GM19023 (cell line): Measurements from ENCODE around the gene DPP6.

Experiments
- ATAC-seq: cut with Tn5 transposase; IDR thresholded peaks from one replicate; pipeline ENCODE4 v1.9.1; 2021; ENCODE audit warnings: mild to moderate bottlenecking, moderate library complexity; ENCODE audit not compliant: unreplicated experiment

The DPP6 gene

DNA sequence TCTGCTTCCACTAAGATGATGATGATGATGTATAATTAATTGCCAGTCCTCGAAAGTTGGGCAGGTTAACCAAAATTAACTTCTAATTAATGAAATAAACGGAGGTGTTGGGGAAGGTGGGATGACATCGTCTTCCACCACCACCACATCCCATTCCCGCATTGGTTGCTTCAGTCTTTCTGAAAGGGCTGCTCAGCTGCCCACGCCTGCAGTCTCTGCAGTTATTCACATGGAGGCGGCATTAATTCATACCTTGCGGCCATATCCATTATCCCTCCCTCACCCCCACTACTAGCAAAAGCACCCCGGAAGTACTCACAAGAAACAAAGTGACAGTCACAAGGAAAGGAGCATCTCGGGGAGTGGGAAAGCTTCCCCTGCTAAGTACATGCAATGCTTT is 387.9 kb downstream of the DPP6 start:
- no peak for ATAC-seq

DNA sequence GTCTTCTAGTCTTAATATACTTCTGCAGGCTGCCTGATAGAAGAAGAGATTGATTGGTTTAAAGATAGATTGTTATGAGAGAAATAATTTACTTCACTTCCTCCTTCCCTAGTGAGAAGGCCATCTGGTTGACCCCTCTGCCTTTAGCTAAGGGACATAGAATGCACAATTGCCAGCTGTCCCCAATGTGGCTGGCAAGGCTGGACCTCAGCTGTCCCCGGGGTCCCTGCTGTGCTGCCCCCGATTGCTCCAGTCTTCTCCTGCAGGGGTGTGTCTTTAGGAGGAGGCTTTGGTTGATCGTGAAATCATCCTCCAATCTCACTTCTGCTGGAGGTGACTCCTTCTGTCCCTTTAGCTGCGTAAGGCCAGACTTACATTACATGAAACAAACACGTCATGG is 388.5 kb downstream of the DPP6 start:
- ATAC-seq = no peak

DNA sequence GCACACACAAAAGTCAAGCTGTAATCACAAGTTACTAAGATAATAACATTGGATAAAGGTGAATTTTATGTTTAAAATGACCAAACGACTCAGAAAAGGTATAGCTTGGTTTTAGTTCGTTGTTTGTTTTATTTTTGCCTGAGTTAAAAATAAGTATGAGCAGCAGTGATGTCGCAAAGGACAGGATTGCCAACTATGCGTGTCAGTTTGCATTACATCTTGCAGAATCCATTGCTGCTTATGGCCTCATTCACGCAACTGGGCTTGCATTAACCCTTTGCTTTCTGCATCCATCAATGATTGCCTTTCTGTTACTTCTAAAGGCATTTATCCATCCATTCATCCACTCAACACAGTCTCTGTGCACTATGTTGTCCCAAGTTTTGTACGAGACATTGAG is 389.6 kb downstream of the DPP6 start:
- ATAC-seq = no peak

DNA sequence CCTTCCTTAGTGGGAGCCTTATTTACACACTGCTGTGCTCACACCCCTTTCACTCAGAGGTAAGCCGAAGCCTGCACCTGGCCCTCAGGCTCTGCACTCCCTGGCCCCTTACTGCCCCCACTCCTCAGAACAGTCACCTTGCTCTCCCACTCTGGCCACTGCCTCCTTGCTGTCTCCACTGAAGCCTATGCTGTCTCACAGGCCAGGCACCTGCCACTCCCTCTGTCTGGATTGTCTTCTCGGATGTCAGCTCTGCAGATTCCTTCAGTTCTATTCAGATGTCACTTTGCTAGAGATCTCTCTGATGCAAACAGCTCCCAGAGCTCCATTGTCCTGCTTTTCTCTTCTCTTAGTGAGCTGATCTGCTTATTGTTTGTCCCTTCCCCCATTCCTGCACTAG is 390.7 kb downstream of the DPP6 start:
- no peak for ATAC-seq

DNA sequence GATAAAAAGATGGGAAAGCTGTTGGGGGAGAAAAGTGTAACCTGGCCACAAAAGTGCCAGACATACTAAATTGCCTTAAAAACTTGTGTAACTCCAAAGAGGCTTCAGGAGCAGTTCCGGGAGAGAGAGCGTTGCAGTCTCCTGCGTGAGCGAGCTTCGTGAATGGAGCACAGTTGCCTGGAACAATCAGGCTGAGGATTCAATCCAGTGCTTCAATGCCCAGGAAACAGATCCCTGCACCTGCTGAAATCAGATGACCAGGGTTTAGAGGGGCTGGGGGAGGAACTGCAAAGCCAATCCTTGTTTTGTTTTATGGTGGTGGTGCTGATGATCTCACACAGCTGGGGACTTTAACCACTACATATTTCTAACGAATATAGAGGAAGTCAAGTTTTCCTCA is 398.3 kb downstream of the DPP6 start:
- ATAC-seq = no peak

DNA sequence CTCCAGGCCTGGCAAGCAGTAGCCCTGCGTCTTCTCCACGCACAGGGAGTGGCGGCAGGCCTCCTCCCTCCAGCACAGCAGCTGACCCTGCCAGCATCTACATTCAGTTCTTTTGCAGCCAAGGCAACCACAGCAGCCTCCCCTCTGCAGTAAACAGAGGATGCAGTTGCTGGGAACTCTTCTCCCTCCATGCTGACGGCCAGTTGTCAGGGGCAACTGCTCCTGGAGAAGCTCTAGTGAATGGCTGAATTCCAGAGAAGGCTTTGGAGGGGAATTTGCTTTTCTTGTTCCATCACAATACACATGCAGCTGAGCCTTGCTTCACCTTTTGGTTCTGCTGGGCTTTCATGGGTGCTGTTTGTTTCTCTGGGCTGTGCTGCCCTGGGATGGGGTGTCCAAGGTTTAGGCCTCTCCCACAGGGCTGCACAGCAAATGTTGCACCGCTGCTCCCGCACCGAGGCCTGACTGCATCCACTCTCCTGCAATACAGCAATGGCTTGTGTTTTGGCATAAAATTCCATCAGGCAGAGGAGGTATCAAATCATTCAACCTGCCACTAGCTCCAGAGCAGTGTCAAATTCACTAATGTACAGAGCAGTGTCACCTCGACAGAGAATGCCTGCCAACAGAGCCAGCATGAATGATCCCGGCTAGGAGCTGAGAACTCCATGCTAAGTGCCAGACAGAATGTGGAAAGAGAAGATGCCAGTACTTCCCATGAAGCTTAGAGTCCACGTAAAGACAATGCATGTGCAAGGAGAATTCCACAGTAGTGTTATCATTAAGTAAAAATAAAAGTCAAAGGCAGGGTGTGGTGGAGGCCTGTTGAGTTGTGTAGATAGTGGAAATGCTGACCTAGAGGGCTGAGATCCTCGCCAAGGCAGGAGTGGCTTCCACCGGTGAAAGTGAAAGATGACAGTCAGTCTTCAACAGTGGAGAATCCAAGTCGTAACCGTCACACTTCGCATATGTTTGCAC is 399.6 kb downstream of the DPP6 start:
- no peak for ATAC-seq

DNA sequence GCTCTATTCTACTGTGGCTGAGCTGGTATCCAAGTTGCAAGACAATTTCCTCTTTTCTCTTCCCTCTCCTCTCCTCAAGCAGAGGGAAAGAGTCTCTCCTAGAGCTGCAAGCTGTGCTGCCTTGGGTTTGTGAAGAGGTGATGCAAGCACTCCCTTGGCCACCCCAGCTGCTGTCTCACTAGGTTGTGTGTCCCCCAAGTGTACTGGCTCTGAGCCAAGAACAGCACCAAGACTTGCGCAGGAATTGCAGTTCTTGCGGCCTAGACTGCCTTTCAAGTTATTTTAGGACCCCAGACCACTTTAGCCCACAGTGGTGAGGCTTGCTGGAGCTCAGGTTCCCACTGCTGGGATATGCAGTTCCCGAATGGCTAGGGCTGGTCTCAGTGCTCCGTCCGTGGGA is 411.6 kb downstream of the DPP6 start:
- ATAC-seq = no peak

DNA sequence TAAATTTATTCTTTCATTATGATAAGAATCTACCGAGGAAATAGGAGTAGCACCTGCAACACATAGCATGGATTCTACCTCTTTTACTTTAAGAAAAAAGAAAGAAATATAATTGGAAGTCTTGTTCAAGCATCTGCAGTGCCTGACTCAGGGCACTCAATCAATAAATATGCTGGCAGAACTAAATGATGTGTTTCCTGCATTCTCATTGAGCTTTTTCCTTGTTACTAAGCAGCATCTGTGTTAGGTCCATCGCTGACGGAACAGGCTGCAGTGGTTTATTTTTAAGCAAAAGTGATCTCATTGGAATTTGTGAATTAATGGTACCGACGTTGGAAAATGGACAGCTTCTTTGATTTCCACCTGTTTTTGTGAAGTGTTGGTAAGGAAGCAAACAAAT is 417.5 kb downstream of the DPP6 start:
- no peak for ATAC-seq

DNA sequence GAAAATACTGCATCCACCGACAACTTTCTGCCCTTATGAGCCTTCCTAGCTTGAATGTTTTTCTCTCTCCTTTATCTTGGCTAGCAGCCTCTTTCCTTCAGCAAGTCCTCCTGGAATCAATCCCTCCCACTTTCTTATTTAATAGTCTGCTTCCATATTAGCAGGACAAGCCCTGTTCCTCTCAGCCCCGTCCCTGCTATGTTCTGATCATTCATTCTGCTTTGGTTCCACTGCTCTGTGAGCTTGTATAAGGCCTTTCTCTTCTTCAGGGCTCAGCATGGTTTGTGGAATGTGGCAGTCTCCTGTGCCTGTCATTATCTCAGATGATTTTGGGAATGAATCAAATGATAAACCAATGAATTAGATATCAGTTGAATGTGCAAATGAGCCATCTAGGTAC is 420.1 kb downstream of the DPP6 start:
- no peak for ATAC-seq

DNA sequence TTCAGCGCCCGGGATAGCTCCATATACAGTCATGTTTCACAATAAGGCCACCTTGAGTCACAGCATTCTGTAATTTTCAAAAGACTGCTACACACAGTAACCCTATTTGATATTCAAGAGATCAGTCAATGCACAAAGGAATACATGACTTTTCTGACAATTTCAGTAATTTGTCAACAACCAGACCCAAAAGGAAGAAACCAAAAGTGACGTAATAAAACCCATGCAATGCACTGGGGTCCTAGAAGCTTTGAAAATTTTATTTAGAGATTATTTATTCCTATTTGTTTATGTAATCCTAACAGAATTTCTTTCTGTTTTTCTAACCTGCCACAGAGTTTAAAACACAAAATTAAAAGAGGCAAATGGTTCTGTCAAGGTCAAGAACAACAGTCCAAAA is 421.2 kb downstream of the DPP6 start:
- ATAC-seq = no peak

DNA sequence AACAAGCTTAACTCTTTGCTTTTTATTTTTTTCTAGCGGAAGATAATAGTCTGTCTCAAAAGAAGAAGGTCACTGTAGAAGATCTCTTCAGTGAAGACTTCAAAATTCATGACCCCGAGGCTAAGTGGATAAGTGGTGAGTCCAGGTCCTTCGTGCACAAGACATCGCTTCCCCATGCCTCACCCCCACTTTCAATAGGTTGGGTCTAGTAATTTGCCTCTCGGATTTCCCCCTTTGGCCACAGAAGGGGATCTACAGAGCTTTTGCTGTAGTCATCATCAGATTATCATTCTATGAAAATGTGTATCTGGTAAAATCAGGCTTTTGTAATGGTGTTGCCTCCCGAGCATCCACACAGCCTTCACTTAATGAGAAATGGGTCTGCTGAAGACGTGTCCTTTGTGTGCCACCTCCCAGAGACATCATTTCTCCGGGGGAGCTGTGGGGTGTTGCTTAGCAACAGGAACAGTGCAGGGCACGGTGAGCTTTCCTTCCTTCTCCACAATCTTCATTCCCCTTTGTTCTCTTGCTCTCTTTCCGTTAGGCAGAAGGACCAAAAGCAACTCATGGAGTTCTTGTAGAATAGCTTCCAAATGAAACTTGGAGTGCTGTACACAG is 422.8 kb downstream of the DPP6 start:
- ATAC-seq = no peak

DNA sequence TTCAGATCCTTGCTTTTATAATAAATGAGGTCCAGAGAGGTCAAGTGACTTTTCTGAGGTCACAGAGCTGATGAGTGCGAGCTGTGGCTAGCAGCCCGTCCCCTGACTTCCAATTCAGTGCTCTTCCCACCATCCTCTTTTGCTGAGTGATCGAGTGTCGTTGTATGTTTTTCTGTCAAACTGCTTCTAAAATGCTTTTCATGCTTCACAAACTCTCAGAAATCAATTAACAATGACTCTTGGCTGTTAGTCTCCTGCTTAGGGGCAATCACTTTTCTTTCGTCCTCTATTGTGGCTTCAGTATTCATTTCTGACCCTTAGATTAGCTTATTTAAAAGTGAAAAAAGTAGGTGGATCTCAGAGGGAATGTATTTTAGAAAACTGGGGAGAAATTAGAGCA is 423.7 kb downstream of the DPP6 start:
- no peak for ATAC-seq

DNA sequence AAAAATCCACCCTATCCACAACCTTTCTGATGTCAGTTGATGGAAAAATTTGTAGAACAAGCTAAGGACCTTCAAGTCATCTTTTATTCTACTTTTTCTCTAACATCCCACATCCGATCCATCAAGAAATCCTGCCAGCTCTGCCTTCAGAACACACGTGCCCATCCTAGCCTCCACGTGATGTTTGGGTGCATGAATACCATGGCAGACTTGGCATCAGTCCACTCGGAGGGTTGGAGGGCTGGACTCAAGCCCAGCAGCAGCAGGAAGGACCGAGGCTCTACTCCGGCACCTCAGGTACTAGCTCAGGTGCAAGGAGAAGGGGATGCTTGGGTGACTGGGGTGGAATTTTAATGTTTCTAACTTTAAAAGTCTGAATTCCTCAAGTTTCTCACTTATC is 428.6 kb downstream of the DPP6 start:
- ATAC-seq = no peak

DNA sequence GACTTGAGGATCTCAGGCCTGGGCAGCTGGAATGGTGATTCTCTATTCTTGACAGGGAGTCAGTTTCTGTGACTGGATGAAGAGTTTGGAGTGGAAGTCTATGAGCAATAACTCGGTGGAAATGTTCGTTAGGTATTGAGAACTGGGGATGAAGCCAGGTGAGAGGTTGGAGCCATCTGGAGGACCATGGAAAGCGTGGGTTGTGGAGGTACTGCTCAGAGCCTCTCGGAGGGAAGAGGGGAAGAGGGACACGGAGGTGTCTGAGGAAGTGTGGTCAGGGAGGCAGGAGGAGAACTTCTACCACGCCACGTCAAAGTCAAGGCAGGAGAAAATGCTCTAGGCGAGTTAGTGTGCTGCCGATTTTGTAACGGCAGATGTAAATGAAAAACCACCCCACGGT is 430.7 kb downstream of the DPP6 start:
- no peak for ATAC-seq

DNA sequence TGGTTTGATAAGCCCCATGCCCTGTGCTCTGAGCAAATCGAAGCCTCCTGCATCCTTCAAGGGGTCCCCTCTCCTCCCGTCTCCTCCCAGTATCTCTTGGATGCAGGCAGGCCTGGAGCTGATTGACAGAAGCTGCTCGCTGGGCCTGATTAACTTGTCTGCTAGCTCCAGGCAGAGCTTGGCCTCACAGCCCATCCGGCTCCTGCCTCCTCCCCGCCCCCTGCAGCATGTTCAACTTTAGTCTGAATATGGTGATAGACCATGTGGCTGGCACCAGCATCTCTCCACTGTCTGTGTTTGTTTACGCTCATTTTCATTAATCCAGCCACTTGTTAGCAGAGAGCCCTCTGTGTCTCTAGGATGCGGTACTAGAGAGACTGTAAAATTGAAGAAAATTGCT is 432.2 kb downstream of the DPP6 start:
- no peak for ATAC-seq

DNA sequence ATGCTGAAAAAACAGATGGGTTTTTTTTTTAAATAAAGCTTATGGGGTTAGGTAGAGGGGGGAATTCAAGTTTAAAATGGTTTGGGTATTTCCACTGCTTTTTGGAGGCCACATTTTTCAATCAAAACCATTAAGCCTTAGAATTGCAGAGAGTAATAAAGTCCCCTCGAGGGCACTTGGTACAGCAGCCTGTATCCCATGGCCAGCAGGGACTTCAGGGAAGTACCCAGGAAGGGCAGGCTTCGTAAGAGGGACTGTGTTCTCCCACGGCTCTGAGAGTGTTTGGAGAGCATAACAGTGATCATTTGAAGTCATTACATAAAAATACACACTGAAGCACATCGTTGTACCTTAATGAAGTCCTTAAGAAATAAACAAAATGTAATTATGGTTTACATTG is 432.7 kb downstream of the DPP6 start:
- ATAC-seq = no peak

DNA sequence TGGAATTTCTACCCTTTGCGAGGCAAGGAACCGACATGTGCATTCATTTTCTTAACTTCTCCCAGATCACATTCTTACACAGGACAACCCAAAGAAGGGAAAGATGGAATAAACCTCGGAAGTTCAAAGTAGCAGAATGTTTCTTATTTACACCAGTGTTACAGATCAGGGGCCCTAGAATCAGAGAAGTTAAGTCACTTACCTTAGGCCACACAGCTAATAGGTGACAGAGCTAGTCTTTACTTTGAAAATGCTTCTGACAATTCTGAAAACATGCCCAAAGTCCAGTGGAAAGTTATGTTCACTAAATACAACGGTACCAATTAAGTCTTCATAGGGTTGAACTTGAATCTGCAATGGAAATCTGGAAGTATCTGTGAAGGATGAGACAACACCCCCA is 437.7 kb downstream of the DPP6 start:
- no peak for ATAC-seq

DNA sequence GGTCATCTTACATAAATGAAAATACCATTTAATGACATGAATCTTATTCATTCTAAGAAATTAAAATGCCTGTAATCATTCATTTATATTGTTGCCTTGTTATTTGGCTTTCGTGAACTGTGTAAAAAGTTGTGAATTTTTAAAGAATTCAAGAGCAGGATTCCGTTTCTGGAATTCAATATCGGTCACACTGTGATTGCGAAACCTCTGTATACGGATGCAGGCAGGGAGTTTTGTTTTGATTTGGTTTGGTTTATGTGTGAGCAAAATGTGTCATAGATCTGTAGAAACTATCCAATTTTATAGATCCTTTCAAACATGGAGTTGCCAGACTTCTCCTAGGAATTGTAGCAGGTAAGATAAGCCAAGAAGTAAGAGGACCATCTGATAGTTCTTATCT is 441.4 kb downstream of the DPP6 start:
- no peak for ATAC-seq

DNA sequence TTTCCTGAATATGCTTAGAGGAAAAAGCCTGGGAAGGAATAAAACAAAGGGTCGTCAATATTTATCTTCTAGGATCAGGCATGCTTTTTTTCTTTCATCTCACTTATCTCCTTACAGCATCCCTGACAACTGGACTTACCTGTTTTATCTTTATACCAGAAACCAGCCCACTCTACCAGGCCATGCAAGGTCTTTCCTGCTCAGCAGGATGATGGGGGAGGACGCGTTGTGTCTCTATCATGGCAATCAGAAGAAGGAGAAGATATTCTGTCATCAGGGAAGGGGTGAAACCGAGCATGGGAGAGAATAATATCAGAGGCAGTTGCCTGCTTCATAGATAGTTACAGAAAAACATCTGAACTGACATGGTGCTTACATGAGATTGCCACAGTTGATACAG is 445.6 kb downstream of the DPP6 start:
- no peak for ATAC-seq

DNA sequence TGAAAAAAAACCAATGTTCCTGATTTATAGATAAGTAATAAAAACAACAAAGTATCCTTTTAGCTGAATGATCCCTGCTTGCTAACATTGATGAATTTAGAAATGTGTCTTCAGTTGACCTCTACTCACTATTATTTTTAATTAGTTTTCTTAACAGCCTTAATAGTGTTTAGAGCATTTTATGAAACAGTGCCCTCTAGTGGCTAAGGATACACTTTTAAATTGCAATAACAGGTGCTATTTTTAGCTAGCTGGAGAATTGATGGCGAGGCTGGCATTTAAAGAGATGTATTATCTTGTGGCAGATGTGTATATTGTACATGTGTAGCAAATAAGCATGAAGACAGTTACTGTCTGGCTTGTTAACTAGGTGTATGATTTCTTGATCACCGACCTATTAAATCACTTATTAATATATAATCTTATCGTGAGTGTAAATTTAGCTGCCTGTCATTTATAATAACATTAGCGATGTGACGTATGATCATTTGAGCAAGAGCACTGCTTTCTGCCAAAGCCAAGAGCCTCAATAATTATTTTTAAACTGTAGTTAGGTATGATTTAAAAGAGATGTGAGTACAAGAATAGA is 451.9 kb downstream of the DPP6 start:
- no peak for ATAC-seq

DNA sequence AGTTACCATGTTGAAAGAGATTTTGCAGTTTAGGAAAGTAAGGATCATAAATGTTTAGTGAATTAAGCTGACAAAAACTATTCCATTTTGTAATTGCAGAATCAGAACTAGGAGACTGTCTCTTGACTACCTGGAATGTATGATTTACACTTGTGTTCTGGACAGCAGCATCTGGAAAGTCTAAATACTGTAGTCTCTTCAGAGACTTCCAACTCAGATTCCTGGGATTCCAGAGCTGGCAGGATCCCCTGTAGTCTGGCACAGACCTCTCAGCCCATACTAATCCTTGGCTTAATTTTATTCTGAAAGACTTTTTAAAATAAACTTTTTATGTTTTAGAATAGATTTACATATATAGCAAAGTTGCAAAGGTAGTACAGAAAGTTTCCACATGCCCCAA is 452.7 kb downstream of the DPP6 start:
- no peak for ATAC-seq

DNA sequence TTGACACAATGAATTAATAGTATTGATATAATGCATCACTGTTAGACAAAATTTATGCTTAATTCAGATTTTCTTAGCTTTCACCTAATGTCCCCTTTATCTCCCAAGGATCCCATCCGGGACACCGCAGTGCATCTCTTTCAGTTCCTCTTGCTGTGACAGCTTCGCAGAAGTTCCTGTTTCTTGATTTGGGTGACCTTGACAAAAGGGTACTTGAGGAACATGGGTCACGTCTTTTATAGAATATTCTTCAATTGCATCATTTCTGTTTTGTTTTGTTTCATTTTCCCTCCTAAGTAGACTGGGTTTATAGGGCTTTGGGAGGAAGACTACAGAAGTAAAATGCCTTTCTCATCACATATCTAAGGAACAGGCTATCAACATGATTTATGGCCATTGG is 453.2 kb downstream of the DPP6 start:
- ATAC-seq = no peak
